Endothelial cell (in vitro differentiated cells): ENCODE results near the gene PLCB3. TPM values are rescaled to one million over a fixed set of nuclear protein-coding genes. Genes with fewer than 3 reads are reported as not detected.
A peak's percentile ranks its signal among the peaks of the same experiment; 100 is the strongest.

ENCODE experiments used
- DNase-seq: peaks from one replicate; pipeline ENCODE4 v3.0.0; 2021; ENCODE audit warnings: low spot score
- H3K27ac Mint-ChIP-seq: one replicate; pipeline ENCODE4 v1.8.0; 2021; ENCODE audit warnings: mixed read lengths, inconsistent platforms; ENCODE audit not compliant: unreplicated experiment
- H3K27me3 Mint-ChIP-seq: one replicate; pipeline ENCODE4 v1.8.0; 2021; ENCODE audit warnings: mild to moderate bottlenecking, moderate library complexity, mixed read lengths, inconsistent platforms; ENCODE audit not compliant: unreplicated experiment
- H3K36me3 Mint-ChIP-seq: one replicate; pipeline ENCODE4 v1.8.0; 2021; ENCODE audit warnings: mild to moderate bottlenecking, low read depth, mixed read lengths, inconsistent platforms; ENCODE audit not compliant: unreplicated experiment
- H3K4me1 Mint-ChIP-seq: one replicate; pipeline ENCODE4 v1.8.0; 2021; ENCODE audit warnings: mild to moderate bottlenecking, mixed read lengths, inconsistent platforms; ENCODE audit not compliant: unreplicated experiment
- H3K4me3 Mint-ChIP-seq: one replicate; pipeline ENCODE4 v1.8.0; 2021; ENCODE audit warnings: mild to moderate bottlenecking, mixed read lengths, inconsistent platforms; ENCODE audit not compliant: unreplicated experiment
- H3K9me3 Mint-ChIP-seq: one replicate; pipeline ENCODE4 v1.8.0; 2021; ENCODE audit warnings: mixed read lengths, inconsistent platforms; ENCODE audit not compliant: unreplicated experiment
- CTCF ChIP-seq: fragments of 200-600 bp; sonication (generic); IDR thresholded peaks from one replicate; pipeline ENCODE4 v1.5.0; 2021; ENCODE audit warnings: antibody characterized with exemption; ENCODE audit not compliant: unreplicated experiment
- total RNA-seq: library from RNA; stranded (reverse); fragmentation: NEBNext Ultra II Directional; extraction: Animal tissue kit (Norgen Biotek cat#: 25700); gene quantifications from one replicate; pipeline ENCODE4 v1.2.1, GENCODE V29; 2021; ENCODE audit not compliant: unreplicated experiment

The PLCB3 gene
- total RNA-seq, 1 donor from 2014 or later, result 51.0 TPM

DNA sequence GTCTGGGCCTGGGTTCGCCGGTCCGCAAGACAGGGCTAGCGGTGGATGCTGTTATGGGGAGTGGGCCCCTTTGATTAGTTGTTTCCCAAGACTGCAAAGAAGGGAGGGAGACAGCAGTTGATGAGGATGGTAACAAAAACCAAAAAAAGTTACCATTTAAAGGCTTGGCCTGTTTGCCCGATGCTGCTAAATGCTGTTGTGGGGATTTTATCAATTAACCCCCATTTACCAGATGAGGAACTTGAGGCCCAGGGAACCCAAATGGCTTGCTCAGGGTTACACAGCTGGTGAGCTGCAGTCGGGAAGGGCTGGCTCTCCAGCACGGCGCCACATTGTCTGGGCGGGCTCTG lies 28.7 kb upstream of the PLCB3 start:
- DNase-seq, result no peak
- no peak overlapping the region for H3K4me3 Mint-ChIP-seq
- H3K36me3 Mint-ChIP-seq, result peaks cover 5% of the 10 kb centered on the region
- H3K27me3 Mint-ChIP-seq, result peaks cover 8% of the 10 kb centered on the region
- no peaks in the 10 kb centered on the region for H3K9me3 Mint-ChIP-seq
- no peak overlapping the region for H3K27ac Mint-ChIP-seq
- peaks cover 7% of the 10 kb centered on the region for H3K4me1 Mint-ChIP-seq
- TF ChIP-seq CTCF, result no peak

DNA sequence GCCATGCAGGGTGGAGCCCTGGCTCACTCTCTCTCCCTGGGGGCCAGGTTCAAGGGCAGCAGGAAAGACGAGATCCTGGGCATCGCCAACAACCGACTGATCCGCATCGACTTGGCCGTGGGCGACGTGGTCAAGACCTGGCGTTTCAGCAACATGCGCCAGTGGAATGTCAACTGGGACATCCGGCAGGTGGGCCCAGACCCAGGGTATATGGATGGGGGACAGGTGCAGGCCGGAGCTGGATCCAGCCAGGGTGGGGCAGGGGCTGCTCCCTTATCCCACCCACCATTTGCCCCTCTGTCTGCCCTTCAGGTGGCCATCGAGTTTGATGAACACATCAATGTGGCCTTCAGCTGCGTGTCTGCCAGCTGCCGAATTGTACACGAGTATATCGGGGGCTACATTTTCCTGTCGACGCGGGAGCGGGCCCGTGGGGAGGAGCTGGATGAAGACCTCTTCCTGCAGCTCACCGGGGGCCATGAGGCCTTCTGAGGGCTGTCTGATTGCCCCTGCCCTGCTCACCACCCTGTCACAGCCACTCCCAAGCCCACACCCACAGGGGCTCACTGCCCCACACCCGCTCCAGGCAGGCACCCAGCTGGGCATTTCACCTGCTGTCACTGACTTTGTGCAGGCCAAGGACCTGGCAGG lies 28.2 kb upstream of the PLCB3 start:
- Mint-ChIP-seq H3K4me3 (no peak overlapping the region), H3K4me1 (peaks cover 7% of the 10 kb centered on the region), H3K36me3 (peaks cover 5% of the 10 kb centered on the region), H3K27ac (no peak overlapping the region), H3K27me3 (peaks cover 5% of the 10 kb centered on the region), H3K9me3 (no peaks in the 10 kb centered on the region)
- no peak for DNase-seq
- TF ChIP-seq CTCF, result no peak

DNA sequence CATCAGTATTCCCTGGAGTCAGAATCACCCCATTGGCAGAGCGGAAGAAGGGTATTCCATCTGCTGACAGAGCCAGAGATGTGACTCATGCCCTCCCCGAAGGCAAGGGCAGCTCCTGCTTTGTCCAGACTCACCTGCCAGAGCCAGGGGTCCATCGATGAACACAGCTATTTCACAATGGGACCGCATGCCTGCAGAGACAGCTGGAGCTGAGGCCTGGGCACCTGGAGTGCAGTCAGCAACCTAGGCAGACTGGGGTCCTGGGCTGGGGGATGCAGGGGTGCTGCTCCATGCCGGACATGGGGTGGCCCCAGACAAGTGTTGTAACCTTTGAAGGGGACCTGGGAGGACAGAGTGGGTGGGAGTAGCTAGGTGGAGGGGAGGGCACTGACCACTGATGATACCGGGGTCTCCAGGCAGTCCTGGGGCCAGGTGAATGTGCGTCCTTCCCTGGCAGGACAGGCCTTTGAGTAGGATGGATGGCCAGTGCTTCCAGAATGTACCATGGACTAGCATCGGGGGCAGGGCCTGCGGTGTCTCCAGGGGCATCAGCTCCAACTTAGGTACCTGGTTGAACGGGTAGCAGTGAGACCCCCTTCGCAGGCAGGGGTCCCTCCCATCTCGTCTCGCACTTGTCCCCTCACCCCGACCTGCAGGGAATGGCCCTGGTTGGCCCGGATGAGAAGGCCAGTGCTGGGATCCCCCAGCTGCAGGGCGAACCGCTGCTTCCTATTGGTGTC lies 27.0 kb upstream of the PLCB3 start:
- Mint-ChIP-seq H3K4me1 (peaks cover 3% of the 10 kb centered on the region), H3K9me3 (no peaks in the 10 kb centered on the region), H3K27me3 (peaks cover 5% of the 10 kb centered on the region), H3K36me3 (no peaks in the 10 kb centered on the region), H3K27ac (no peak overlapping the region), H3K4me3 (peak overlapping the region; percentile 88)
- no peak for TF ChIP-seq CTCF
- DNase-seq, result no peak

DNA sequence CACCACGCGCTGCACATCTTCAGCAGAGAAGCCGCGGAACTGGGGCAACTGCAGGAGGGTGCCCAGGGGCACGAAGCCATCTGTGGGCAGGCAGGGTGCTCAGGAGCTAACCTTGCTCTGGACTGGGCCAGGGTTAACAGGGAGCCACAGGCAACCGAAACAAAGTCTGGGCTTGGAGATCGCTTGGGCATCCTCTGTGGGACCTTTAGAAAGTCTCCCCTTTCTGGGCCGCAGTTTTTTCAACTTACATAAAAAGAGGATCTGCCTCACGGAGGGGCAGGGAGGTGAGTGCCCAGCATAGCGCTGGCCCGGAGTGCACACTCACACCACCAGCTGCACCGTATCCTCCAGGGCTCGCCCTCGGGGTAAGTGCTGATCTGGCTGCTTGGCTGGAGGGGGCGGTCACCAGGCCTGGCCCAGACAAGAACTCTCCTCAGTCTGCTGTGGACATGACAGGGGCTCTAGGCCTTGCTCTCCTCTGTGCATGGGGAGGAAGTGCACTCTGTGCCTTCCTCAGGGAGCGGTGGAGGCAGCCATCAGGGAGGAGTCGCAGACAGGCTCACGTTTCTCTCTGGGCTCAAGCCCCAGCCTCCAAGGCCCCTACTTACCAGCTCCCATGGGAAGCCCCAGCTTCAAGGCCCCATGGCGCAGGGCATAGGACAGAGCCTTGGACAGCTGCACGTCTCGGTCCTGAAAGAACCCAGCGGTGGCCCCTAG lies 26.3 kb upstream of the PLCB3 start:
- Mint-ChIP-seq H3K27me3 (peaks cover 5% of the 10 kb centered on the region), H3K27ac (no peak overlapping the region), H3K36me3 (no peaks in the 10 kb centered on the region), H3K9me3 (no peaks in the 10 kb centered on the region), H3K4me1 (peaks cover 3% of the 10 kb centered on the region), H3K4me3 (peak overlapping the region; percentile 88)
- no peak for DNase-seq
- TF ChIP-seq CTCF, result no peak
